Measurements from ENCODE around the gene CLHC1.

DNA sequence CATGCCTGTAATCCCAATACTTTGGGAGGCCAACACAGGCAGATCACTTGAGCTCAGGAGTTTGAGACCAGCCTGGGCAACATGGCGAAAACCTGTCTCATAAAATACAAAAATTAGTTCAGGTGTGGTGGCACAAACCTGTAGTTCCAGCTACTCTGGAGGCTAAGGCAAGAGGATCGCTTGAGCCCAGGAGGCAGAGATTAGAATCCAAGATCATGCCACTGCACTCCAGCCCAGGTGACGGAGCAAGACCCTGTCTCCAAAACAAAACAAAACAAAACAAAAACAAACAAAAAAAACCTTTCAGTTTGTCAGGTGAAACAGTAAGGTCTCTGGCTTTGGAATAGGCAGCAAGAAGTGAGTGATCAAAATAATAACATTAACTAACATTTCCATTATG is 84.6 kb downstream of the CLHC1 start:
- TF ChIP-seq, protein P1, sequence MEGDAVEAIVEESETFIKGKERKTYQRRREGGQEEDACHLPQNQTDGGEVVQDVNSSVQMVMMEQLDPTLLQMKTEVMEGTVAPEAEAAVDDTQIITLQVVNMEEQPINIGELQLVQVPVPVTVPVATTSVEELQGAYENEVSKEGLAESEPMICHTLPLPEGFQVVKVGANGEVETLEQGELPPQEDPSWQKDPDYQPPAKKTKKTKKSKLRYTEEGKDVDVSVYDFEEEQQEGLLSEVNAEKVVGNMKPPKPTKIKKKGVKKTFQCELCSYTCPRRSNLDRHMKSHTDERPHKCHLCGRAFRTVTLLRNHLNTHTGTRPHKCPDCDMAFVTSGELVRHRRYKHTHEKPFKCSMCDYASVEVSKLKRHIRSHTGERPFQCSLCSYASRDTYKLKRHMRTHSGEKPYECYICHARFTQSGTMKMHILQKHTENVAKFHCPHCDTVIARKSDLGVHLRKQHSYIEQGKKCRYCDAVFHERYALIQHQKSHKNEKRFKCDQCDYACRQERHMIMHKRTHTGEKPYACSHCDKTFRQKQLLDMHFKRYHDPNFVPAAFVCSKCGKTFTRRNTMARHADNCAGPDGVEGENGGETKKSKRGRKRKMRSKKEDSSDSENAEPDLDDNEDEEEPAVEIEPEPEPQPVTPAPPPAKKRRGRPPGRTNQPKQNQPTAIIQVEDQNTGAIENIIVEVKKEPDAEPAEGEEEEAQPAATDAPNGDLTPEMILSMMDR (IDR thresholded peaks at IDR 0.05): no peak
- no peak for TF ChIP-seq POLR2AphosphoS5 (IDR thresholded peaks at IDR 0.05)
- no peak for TF ChIP-seq POLR2A (IDR thresholded peaks at IDR 0.05)
- no peak for TF ChIP-seq EP300 (IDR thresholded peaks at IDR 0.05)

All from suprapubic skin (tissue), 4 donors.